ENCODE data around the gene SSUH2. TPM values are rescaled to one million over a fixed set of nuclear protein-coding genes. Genes with fewer than 3 reads are reported as not detected.
"Not testable (repeated sequence)": the region's sequence is repeated elsewhere in the genome, so short reads cannot be mapped to it uniquely, and the experiment has no call there.

The SSUH2 gene
- total RNA-seq, 4 donors from 2014 or later: 0.13 to 0.19 TPM; not detected in 2

DNA sequence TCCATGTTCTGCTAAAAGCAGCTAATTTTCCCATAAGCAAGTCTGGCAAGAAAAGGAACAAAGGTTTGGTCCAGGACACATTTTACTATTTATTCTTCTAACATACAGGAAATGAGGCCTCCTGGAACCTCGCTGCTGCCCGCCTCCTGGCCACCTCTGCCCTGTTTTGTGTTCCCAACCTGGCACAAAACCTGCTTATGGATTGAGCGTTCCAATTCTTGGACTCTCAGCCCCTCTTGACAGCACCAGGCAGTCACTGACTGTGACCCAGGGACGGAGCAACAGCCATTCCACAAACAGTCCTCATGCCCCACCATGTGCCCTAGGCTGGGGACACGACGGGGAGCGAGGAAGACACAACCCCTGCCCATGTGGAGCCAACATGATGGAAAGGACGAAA is 11.6 kb upstream of the SSUH2 start:
- Histone ChIP-seq H3K27ac (no peak overlapping the region), H3K9me3 (no peaks in the 10 kb centered on the region), H3K27me3 (peaks cover 0 to 15% (median 0%) of the 10 kb centered on the region in 4 donors), H3K4me1 (peaks cover 0 to 26% (median 9%) of the 10 kb centered on the region in 3 donors), H3K36me3 (no peaks in the 10 kb centered on the region), H3K4me3 (no peak overlapping the region)
- no peak for TF ChIP-seq POLR2A (IDR thresholded peaks at IDR 0.05)
- TF ChIP-seq, protein P1, sequence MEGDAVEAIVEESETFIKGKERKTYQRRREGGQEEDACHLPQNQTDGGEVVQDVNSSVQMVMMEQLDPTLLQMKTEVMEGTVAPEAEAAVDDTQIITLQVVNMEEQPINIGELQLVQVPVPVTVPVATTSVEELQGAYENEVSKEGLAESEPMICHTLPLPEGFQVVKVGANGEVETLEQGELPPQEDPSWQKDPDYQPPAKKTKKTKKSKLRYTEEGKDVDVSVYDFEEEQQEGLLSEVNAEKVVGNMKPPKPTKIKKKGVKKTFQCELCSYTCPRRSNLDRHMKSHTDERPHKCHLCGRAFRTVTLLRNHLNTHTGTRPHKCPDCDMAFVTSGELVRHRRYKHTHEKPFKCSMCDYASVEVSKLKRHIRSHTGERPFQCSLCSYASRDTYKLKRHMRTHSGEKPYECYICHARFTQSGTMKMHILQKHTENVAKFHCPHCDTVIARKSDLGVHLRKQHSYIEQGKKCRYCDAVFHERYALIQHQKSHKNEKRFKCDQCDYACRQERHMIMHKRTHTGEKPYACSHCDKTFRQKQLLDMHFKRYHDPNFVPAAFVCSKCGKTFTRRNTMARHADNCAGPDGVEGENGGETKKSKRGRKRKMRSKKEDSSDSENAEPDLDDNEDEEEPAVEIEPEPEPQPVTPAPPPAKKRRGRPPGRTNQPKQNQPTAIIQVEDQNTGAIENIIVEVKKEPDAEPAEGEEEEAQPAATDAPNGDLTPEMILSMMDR (IDR thresholded peaks at IDR 0.05): no peak
- DNase-seq: no peak
- WGBS, 2 donors: 90 to 99% methylated on average over 6 of the region's 8 CpGs
- intact Hi-C loops (cut with DNase I): no loop called here

GRCh38 chr3:8655387-8655835 is 10.8 kb upstream of the SSUH2 start:
- Histone ChIP-seq H3K27me3 (peaks cover 0 to 21% (median 0%) of the 10 kb centered on the region in 4 donors), H3K4me3 (no peak overlapping the region), H3K36me3 (no peaks in the 10 kb centered on the region), H3K27ac (no peak overlapping the region), H3K9me3 (no peaks in the 10 kb centered on the region), H3K4me1 (peaks cover 0 to 26% (median 9%) of the 10 kb centered on the region in 3 donors)
- TF ChIP-seq POLR2A (IDR thresholded peaks at IDR 0.05): no peak
- TF ChIP-seq, protein P1 (IDR thresholded peaks at IDR 0.05): no peak
- intact Hi-C loops (cut with DNase I): no loop called here
- no peak for DNase-seq
- WGBS, 2 donors: 83 to 85% methylated on average over 6 to 10 of the region's 10 CpGs

GRCh38 chr3:8654572-8655329 is 10.2 kb upstream of the SSUH2 start:
- WGBS, 2 donors: 91% methylated on average over 4 of the region's 6 CpGs; no CpG with 5 or more reads in 1 of the 2 donors

DNA sequence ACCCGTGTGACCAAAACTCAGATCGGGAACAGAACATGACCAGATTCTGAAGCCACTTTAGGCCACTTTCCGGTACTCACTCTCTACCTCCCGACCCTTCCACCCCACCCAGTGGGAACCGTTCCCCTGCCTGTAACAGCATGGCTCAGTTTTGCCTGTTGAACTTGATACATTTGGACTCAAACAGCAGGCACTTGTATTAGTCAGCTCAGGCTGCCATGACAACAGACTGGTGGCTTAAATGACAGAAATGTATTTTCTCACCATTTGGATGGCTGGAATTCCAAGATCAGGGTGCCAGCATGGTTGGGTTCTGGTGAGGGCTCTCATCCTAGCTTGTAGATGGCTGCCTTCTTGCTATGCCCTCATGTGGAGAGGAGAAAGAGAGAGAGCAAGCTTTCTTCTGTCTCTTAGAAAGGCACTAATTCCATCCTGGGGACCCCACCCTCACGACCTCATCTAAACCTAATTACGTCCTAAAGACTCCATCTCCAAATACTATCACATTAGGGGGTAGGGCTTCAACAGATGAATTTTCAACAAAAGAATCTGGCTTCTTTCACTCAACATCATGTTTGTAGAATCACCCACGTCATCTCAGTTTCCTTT is 9.3 kb upstream of the SSUH2 start:
- H3K4me3 ChIP-seq: no peak overlapping the region
- H3K27me3 ChIP-seq: peaks cover 0 to 21% (median 0%) of the 10 kb centered on the region in 4 donors
- TF ChIP-seq, protein P1 (IDR thresholded peaks at IDR 0.05): no peak
- TF ChIP-seq POLR2A (IDR thresholded peaks at IDR 0.05): no peak
- no peaks in the 10 kb centered on the region for H3K36me3 ChIP-seq
- intact Hi-C loops (cut with DNase I): no loop called here
- DNase-seq: no peak
- H3K4me1 ChIP-seq: peaks cover 0 to 14% (median 6%) of the 10 kb centered on the region in 3 donors
- H3K9me3 ChIP-seq: no peaks in the 10 kb centered on the region
- WGBS, 2 donors: 84 to 96% methylated on average over 6 to 8 of the region's 8 CpGs
- H3K27ac ChIP-seq: no peak overlapping the region

More at GRCh38 chr3:8654572-8655329, 10.2 kb upstream of the SSUH2 start:
- H3K27ac ChIP-seq; H3K36me3 ChIP-seq; H3K4me3 ChIP-seq; H3K9me3 ChIP-seq; DNase-seq; intact Hi-C loops (cut with DNase I): not testable (repeated sequence)
- H3K27me3 ChIP-seq: peaks cover 0 to 21% (median 0%) of the 10 kb centered on the region in 4 donors
- H3K4me1 ChIP-seq: peaks cover 0 to 20% (median 6%) of the 10 kb centered on the region in 3 donors

DNA sequence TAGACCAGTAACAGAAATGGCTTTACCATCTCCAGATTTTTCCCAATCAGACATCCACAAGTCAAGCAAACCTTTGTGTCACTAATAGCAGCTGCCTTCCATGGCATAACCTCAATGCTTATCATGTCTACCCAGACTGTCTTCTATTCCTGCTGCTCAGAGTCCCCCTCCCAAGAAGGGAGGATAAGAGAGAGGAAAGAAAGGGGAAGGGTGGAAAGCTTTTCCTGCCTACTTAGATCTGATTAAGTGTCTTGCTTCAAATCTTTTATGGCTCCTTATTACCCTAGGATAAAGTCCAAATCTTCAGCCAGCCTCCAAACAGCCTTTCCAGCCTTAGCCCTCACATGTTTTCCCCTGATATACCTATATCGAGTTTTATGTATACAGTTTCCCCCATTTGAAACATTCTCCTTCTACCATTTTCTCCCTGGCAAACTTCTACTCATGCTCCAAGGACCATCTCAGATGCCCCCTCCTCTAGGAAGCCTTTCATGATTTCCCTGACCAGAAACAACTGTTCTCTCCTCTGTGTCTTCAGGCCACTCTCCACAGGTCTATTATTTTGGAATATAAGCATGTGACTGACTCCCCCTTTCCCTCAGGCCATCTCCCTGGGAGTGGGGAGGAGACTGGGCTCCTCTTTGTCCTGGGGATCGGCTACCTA is 7.9 kb upstream of the SSUH2 start:
- H3K4me3 ChIP-seq: no peak overlapping the region
- no peak for DNase-seq
- H3K27ac ChIP-seq: no peak overlapping the region
- peaks cover 0 to 17% (median 0%) of the 10 kb centered on the region in 4 donors for H3K27me3 ChIP-seq
- H3K4me1 ChIP-seq: no peaks in the 10 kb centered on the region
- H3K36me3 ChIP-seq: no peaks in the 10 kb centered on the region
- 64 to 93% methylated on average over 1 of the region's 2 CpGs for WGBS, 2 donors
- TF ChIP-seq, protein P1 (IDR thresholded peaks at IDR 0.05): no peak
- no peak for TF ChIP-seq POLR2A (IDR thresholded peaks at IDR 0.05)
- H3K9me3 ChIP-seq: no peaks in the 10 kb centered on the region
- intact Hi-C loops (cut with DNase I): no loop called here

Measured in esophagus squamous epithelium (tissue), 5 donors.